OCI-LY1 (cell line): ENCODE measurements around the gene TBL1X.

Source experiments
- H2AFZ ChIP-seq: fragments of 200-600 bp; sonication (generic), shearing (Covaris generic); 2 replicates; pipeline ENCODE4 v1.6.0; 2014; ENCODE audit warnings: antibody characterized with exemption, mild to moderate bottlenecking, low read length
- H3F3A ChIP-seq: fragments of 200-600 bp; sonication (generic), shearing (Covaris generic); 2 replicates; pipeline ENCODE4 v1.6.0; 2014; ENCODE audit warnings: mild to moderate bottlenecking, antibody characterized with exemption, low read length, moderate library complexity; ENCODE audit not compliant: insufficient read depth
- H3K27ac ChIP-seq: fragments of 200-600 bp; sonication (generic); 2 replicates; pipeline ENCODE4 v1.5.1; 2014; ENCODE audit warnings: low read length, mixed run types, mild to moderate bottlenecking, low read depth; ENCODE audit not compliant: poor library complexity, severe bottlenecking
- H3K27me3 ChIP-seq: fragments of 200-600 bp; sonication (generic); 2 replicates; pipeline ENCODE4 v1.6.0; 2014; ENCODE audit warnings: antibody characterized with exemption, mild to moderate bottlenecking, low read length, moderate library complexity; ENCODE audit not compliant: insufficient read depth
- H3K36me3 ChIP-seq: fragments of 200-600 bp; sonication (generic); 2 replicates; pipeline ENCODE4 v1.6.1; 2014; ENCODE audit warnings: mild to moderate bottlenecking, antibody characterized with exemption, low read length, moderate library complexity, mixed read lengths; ENCODE audit not compliant: insufficient read depth
- H3K4me1 ChIP-seq: fragments of 200-600 bp; sonication (generic); 2 replicates; pipeline ENCODE4 v1.5.1; 2014; ENCODE audit warnings: mild to moderate bottlenecking, low read length, moderate library complexity; ENCODE audit not compliant: insufficient read depth, severe bottlenecking
- H3K4me2 ChIP-seq: fragments of 200-600 bp; sonication (generic), shearing (Covaris generic); 2 replicates; pipeline ENCODE4 v1.6.1; 2014; ENCODE audit warnings: low read length
- H3K4me3 ChIP-seq: fragments of 200-600 bp; sonication (generic); 2 replicates; pipeline ENCODE4 v1.5.1; 2014; ENCODE audit warnings: low read length, low read depth, mild to moderate bottlenecking, mixed read lengths; ENCODE audit not compliant: poor library complexity, severe bottlenecking
- H3K79me2 ChIP-seq: fragments of 200-600 bp; shearing (Covaris generic); 2 replicates; pipeline ENCODE4 v1.6.1; 2016; ENCODE audit warnings: mixed run types, low read length, mixed read lengths; ENCODE audit not compliant: insufficient read depth
- H3K9ac ChIP-seq: fragments of 200-600 bp; sonication (generic), shearing (Covaris generic); 2 replicates; pipeline ENCODE4 v1.6.1; 2014; ENCODE audit warnings: mild to moderate bottlenecking, low read length, mixed read lengths
- H3K9me2 ChIP-seq: fragments of 200-600 bp; sonication (generic), shearing (Covaris generic); 2 replicates; pipeline ENCODE4 v1.6.1; 2014; ENCODE audit warnings: low read depth, mild to moderate bottlenecking, low read length, mixed read lengths
- H3K9me3 ChIP-seq: fragments of 200-600 bp; shearing (Covaris generic); 2 replicates; pipeline ENCODE4 v1.6.1; 2014; ENCODE audit warnings: low read length, mixed read lengths
- H4K20me1 ChIP-seq: fragments of 200-600 bp; sonication (generic), shearing (Covaris generic); 2 replicates; pipeline ENCODE4 v1.6.0; 2016; ENCODE audit warnings: mild to moderate bottlenecking, low read length; ENCODE audit not compliant: insufficient read depth
- CTCF ChIP-seq: fragments of 200-600 bp; sonication (generic), shearing (Covaris generic); IDR thresholded peaks from 2 replicates; pipeline ENCODE4 v1.5.1; 2017; ENCODE audit warnings: mild to moderate bottlenecking, antibody characterized with exemption, low read length, moderate library complexity, mixed read lengths
- EZH2 ChIP-seq: fragments of 200-600 bp; sonication (generic), shearing (Covaris generic); IDR thresholded peaks from 2 replicates; pipeline ENCODE4 v1.8.0; 2017; ENCODE audit warnings: borderline replicate concordance, mixed run types, mild to moderate bottlenecking, antibody characterized with exemption, low read length, moderate library complexity, mixed read lengths

TBL1X gene

GRCh38 chrX:9627922-9628321 is 163.1 kb downstream of the TBL1X start:
- H3K79me2 ChIP-seq: no peaks in the 10 kb centered on the region; the same call in 1 of the 2 replicates
- H3K27ac ChIP-seq: no peak overlapping the region
- H3K27me3 ChIP-seq: no peaks in the 10 kb centered on the region
- H3K9me2 ChIP-seq: no peaks in the 10 kb centered on the region
- H3K4me1 ChIP-seq: peaks cover 27% of the 10 kb centered on the region
- H3K4me2 ChIP-seq: no peak overlapping the region
- H2AFZ ChIP-seq: no peak overlapping the region
- H4K20me1 ChIP-seq: no peaks in the 10 kb centered on the region
- H3K9me3 ChIP-seq: no peaks in the 10 kb centered on the region
- no peaks in the 10 kb centered on the region for H3K36me3 ChIP-seq
- TF ChIP-seq EZH2 (no peak), CTCF (no peak)
- H3K4me3 ChIP-seq: no peak overlapping the region
- no peak overlapping the region for H3K9ac ChIP-seq
- no peaks in the 10 kb centered on the region for H3F3A ChIP-seq

- H3K79me2 ChIP-seq: no peaks in the 10 kb centered on the region; the same call in 1 of the 2 replicates
- TF ChIP-seq CTCF (no peak), EZH2 (no peak)
- H3K4me2 ChIP-seq: no peak overlapping the region
- H3F3A ChIP-seq: no peaks in the 10 kb centered on the region
- no peak overlapping the region for H3K27ac ChIP-seq
- no peaks in the 10 kb centered on the region for H3K27me3 ChIP-seq
- H3K4me3 ChIP-seq: no peak overlapping the region
- H3K9ac ChIP-seq: no peak overlapping the region
- no peaks in the 10 kb centered on the region for H3K9me3 ChIP-seq
- H2AFZ ChIP-seq: no peak overlapping the region
- peaks cover 17% of the 10 kb centered on the region for H3K4me1 ChIP-seq
- H3K9me2 ChIP-seq: no peaks in the 10 kb centered on the region
- H4K20me1 ChIP-seq: no peaks in the 10 kb centered on the region
- no peaks in the 10 kb centered on the region for H3K36me3 ChIP-seq
These were observed 164.1 kb downstream of the TBL1X start for GRCh38 chrX:9628779-9629493.

GRCh38 chrX:9634551-9634950 is 169.7 kb downstream of the TBL1X start:
- H3K4me3 ChIP-seq: no peak overlapping the region
- no peak overlapping the region for H3K4me2 ChIP-seq
- H3K9me2 ChIP-seq: no peaks in the 10 kb centered on the region
- H3K4me1 ChIP-seq: peaks cover 4% of the 10 kb centered on the region
- H3K9ac ChIP-seq: no peak overlapping the region
- no peaks in the 10 kb centered on the region for H3K79me2 ChIP-seq
- H4K20me1 ChIP-seq: no peaks in the 10 kb centered on the region
- no peak for TF ChIP-seq CTCF
- no peak for TF ChIP-seq EZH2
- H3F3A ChIP-seq: no peaks in the 10 kb centered on the region
- no peak overlapping the region for H3K27ac ChIP-seq
- H3K36me3 ChIP-seq: no peaks in the 10 kb centered on the region
- no peak overlapping the region for H2AFZ ChIP-seq
- no peaks in the 10 kb centered on the region for H3K9me3 ChIP-seq
- H3K27me3 ChIP-seq: no peaks in the 10 kb centered on the region
